DMS 273 treated with DMSO at 0.1 percent for 48 hours (cell line): ENCODE data around the gene ZNF280A.
"Not testable (repeated sequence)": the region's sequence is repeated elsewhere in the genome, so short reads cannot be mapped to it uniquely, and the experiment has no call there.

ENCODE experiments used
- DNase-seq: peaks from one replicate; lab custom pipeline; 2025; lab: John Stamatoyannopoulos, UW

Gene ZNF280A

DNA sequence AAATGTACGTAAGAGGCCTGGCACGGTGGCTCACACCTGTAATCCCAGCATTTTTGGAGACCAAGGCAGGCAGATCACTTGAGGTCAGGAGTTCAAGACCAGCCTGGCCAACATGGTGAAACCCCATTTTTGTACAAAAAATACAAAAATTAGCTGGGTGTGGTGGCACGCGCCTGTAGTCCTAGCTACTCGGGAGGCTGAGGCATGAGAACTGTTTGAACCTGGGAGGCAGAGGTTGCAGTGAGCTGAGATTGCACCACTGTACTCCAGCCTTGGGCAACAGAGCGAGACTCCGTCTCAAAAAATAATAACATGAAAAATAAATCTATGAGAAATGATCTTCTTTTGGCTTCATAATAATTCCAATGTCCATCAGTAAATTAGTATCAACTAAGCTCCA lies 9.2 kb downstream of the ZNF280A start:
- not testable (repeated sequence) for DNase-seq

DNA sequence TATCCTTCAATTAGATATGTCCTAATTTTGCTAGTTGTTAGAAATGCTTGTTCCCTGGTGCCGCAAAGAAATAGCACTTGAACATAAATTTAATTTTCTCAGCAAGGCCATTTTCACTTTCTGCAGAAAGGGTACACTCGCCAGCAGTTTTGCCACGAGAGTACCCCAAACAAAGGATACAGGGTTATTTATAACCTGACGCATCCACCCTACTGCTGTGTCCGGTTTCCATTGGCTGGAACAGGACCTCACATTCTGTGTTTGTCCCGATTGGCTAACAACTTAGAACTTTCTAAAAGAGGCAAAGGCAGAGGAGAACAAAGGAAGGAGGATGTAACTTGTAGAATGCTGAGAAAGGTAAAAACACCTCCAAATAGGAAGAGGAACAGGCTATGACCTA lies 10.2 kb downstream of the ZNF280A start:
- not testable (repeated sequence) for DNase-seq

DNA sequence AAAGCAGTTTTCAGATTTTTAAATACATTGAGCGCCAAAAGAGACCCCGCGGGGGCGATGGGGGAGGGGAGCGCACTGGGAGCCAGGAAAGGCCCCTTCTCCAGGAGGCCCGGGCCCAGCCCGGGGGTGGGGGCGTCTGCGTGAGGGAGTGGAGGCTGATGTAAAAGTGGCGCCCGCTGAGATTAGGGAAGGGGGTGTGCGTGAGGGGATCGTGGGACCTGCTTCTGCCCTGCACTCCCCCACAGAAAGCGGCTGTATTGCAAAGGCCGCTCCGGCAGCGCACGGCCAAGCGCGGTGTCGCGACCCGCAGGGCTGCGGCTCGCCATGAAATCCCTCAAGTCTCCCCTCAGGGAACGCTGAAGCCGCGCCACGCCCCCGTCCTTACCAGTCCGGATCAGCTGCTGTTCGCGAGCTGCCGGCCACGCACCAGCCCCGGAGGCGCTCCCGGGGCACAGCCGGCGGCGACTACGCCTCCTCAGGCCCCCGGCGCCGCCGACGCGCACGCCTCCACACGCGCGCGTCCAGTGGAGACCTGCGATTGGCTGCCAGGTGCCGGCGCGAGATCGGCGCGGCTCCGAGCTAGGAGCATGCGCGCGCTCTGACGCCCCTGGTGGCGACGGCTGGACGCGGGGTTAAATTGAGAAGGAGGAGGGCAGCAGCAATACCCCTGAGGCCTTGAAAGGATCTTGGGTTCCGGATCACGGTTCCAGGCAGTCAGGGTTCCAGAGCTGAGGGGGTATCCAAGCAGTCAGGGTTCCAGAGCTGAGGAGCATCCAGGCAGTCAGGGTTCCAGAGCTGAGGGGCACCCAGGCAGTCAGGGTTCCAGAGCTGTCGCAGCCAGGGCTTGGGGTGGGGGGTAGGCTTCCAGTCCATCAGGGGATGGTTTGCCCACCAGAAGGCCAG lies 11.5 kb downstream of the ZNF280A start, which contains the start of gene ZNF280B:
Gene ZNF280B (minus strand): TSS at position 469 of the 903 bp plus-strand sequence. CDS start 19,344 bp downstream, outside the sequence.
- peak; percentile 39 for DNase-seq

DNA sequence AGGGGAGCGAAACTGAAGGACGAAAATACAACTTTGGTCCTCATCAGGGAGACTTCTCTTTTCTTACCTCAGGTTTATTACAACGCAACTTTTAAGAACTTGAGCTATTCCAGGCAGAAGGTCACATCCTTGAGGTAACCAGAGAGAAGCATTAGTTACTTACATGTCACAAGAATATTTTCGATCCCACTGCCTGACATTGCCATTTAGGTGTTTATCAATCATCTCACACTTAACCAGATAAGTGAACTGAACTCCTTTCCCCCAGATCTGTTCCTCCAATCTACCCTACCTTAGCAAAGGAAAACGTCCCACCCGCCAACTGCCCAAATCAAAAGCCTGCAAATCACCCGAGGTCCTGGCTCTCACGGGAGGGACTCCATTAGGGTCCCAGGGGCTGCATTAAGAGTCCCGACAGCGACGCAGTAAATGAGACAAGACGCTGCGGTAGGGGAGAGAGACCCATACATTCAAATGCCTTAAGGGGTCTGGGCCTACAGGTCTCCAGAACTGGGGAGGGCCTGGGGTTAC lies 12.3 kb downstream of the ZNF280A start:
- DNase-seq = no peak

DNA sequence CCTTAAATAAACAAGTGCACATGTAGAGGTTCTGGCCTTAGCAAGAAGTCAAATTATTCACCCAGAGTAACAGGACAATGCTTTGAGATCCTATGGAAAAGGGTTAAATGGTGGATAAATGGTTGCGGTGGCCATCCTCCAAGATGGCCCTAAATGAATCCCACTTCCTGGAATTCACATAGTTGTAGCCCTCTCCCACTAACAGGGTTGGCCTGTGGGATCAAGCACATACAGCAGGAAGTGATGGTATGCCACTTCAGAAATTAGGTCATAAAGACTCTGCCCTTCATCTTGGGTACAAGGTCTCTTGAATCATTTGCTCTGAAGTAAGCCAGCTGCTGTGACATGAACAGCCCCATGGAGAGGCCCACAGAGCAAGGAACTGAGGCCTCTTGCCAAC lies 13.3 kb downstream of the ZNF280A start:
- no peak for DNase-seq

DNA sequence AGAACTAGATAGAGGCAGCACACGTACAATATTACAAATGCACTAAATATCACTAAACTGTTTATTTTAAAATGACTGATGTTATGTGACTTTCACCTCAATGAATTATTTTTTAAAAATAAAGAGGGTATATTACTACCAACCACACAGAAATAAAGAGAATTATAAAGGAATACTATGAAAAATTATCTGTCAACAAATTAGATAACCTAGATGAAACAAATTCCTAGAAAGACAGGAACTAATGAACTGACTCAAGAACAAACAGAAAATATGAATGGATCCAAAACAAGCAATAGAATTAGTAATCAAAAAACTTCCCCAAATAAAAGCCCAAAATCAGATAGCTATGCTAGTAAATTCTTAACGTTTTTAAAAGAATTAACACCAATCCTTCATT lies 21.8 kb downstream of the ZNF280A start:
- DNase-seq = no peak

DNA sequence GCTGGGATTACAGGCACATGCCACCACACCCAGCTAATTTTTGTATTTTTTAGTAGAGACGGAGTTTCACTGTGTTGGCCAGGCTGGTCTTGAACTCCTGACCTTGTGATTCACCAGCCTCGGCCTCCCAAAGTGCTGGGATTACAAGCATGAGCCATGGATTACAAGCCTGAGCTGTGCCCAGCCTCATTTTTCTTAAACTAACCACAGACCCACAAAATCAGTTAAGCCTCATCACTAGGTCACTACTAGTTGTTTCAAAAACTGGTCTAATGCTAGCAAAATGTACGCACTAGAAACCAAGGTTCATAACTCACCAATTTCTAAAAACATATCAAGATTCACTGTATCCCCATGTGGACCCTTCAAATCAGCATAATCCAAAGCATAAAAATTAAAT lies 28.5 kb downstream of the ZNF280A start:
- DNase-seq = not testable (repeated sequence)

DNA sequence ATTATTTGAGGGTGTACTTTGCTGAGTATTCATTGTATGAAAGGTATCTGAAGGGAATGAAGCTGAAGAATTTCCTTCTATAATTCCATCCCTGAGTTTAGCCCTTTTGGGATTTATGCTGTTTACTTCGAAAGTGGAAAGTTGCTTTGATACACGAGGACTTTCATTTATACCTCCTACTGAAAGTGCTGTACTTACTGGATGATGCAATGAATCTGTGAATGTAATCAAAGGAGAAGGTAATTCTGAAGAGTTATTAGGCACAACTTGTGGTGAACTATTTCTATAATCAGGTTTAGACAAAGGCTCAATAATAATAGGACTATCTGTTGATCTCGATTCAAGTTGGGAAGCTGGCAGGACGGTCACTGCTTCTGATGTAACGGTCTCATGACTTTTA lies 31.3 kb downstream of the ZNF280A start:
- DNase-seq = no peak

DNA sequence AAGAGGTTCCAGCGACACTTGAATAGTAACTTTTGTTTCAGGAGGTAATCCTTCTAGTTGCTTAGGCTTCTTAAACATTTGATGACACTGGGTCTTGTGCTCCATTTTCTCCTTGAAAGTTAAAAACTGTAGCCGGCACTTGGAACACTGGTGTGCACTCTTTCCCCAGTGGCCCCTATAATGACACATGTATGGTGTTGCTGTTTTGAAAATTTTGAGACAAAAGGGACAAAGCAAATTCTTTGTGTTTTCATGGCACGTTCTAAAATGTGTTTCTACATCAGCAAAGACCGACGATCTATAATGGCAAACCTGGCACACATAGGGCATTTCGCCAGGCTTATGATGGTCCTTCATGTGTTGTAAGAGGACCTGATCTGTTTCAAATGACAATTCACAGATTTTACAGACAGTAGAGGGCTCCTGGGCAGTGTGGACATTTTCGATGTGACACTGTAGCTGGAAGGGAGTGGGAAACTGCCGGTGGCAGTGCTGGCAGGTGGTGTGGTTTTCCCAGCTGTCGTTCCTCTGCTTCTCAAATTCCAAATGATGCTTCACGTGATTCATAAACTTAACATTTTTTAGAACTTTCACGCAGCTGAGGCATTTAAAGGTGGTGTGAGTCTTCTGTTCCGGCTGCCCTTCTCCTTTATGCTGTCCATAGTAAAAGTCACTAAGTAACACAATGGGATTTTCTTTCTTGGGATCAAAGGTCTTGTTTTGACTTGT lies 32.0 kb downstream of the ZNF280A start:
- DNase-seq = no peak

DNA sequence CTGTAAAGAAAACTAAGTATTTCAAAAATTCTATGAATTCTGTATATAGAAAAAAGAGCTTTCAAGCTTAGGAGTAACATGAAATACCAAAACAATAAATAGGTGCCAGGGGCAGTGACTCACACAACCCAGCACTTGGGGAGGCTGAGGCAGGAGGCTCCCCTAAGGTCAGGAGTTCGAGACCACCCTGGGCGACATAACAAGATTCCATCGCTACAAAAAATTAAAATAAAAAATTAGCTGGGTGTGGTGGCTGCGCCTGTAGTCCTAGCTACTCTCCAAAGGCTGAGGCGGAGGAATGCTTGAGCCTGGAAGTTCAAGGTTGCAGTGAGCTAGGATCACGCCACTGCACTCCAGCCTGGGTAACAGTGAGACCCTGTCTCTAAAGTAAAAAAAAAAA lies 33.0 kb downstream of the ZNF280A start:
- no peak for DNase-seq

DNA sequence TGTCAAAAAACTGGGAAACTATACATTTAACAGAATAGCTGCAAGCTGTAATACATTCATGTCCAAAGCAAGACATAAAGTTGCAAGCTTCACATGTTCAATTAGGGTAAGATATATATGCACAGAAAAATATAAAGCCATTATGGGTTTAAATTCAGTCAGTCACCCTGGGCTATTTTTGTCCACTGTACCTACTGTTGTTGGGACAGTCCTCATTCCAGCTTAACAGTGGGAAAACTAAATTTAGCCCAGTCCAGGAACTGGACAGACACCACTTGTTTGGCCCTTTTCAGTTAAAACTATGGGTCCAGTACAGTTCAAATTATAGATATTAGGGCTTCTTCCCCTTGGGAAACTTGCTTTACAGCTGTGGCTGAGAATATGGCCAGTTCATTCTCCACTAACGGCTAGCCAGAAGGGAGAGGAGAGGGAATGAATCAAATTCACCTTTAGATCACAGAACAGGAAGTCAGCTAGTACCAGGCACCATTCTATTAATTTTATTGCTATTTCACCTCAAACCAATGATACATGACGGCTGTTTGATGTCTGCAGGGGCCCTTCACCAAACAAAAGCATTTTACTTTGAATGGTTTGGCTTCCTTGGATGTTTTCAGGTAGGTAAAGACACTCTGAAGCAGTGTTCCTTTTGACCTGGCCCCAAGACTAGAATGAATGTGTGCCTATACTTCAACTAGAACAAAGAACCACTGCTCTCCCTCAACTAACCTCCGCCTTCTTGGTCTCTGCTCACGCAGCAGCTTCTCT lies 33.8 kb downstream of the ZNF280A start:
- no peak for DNase-seq

DNA sequence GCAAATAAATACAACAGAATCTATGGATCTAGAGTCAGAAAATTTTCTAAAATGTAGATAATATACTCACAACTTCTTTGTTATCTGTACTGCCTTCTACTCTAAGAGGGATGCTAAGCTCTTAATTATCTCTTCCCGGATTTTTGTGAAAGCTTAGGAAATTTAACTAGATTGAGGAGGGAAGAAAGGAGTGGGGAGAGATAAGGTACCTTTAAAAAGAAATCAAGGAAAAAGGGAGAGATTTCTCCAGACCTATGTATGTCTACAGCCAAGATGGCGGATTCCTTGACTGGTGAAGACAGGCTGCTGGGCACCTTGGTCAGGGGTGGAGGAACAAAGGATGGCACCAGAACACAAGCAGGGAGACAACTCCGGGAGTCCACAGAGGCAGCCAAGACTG lies 34.5 kb downstream of the ZNF280A start:
- no peak for DNase-seq

DNA sequence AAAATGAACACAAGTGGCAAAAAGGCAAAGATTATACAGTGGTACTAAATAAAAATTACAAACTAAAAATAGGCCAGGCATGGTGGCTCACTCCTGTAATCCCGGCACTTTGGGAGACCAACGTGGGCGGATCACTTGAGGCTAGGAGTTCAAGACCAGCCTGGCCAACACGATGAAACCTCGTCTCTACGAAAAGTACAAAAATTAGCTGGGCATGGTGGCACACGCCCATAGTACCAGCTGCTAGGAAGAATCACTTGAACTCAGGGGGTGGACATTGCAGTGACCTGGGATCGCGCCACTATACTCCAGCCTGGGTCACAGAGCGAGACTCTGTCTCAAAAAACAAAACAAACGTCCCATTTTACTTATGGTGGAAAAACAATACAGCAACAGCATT lies 36.0 kb downstream of the ZNF280A start:
- DNase-seq = no peak

DNA sequence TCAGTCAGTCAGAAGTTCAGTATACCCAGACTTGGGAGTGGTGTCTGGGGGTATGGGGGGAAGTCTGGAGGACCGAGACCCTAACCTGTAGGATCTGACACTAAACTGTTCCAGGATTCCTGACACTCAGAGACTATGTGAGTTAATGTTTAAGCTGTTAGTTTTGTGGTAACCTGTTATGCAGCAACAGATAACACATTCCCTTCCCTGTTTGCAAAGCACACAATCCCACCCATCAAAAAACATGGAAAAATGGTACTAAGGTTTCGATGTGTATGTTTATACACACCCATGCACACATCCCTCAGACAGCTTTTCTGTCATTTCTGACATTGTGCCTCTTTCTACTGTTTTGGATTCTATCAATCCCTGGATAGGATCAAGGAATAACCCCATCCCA lies 39.1 kb downstream of the ZNF280A start:
- no peak for DNase-seq

DNA sequence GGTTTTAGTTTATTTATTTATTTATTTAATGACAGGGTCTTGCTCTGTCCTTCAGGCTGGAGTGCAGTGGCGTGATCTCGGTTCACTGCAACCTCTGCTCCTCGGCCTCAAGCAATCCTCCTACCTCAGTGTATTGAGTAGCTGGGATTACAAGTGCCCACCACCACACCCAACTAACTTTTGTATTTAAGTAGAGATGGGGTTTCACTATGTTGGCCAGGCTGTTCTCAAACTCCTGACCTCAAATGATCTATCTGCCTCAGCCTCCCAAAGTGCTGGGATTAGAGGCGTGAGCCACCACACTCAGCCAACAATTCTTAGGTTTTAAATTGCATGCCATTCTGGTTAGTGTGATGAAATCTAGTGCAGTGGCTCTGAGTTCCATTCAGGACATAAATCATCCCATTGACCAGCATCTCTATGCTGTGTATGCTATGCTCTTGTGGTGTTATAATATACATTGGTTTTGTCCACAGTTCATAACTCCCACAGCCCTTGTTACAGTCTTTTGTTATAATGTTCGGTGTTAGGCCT lies 40.0 kb downstream of the ZNF280A start:
- DNase-seq = no peak

DNA sequence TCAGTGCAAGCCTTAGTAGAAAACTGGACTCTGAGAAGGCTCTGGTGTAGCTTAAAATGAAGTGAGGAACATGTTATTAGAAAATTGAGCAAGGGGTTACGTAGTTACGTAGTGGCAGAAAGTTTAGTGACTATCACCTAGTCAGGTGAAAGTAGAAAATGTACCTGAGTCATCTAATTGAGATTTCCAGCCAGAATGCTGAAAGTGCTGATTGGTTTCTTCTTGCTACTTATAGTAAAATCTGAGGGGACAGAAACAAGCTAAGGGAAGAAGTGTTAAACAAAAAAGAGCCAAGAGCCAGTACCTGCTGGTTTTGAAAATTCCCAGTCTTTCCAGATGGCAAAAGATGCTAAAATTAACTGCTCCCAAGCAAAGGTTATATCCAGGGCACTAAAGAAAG lies 41.0 kb downstream of the ZNF280A start:
- DNase-seq = no peak

DNA sequence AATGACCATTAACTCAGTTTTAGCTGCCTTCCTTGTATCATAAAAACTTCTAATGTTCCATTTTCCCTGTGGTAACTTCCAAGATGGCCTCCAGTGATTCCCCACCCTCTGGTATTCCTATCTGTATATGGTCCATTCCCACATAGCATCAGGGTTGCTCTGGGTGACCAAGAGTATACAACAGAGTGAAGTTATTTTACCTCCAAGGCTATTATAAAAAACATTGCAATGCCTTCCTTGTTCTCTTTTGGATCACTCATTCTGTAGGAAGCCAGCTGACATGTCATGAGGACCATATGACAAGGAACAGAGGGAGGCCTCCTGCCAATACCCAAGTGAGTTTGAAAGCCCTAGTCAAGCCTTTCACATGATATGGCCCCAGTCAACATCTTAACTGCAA lies 41.6 kb downstream of the ZNF280A start:
- DNase-seq = no peak

DNA sequence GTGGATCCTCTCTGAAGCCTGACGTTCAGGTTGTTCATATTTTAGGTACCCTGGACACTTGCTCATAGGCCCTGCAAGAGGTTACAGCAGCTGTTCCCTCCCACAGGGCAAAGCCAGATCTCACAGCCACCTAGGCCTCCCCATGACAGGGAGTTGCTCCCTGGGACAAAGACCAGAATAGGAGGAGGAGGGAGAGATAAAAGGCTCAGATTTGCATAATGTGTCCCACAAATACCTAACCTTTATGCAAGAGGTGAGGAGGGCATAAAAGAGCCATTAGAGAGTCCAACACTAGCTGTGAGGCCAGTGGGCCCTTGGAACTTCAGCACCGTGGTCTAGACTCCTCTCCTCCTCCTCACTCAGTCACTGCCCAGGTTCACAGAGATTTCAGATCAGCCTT lies 45.3 kb downstream of the ZNF280A start:
- no peak for DNase-seq

DNA sequence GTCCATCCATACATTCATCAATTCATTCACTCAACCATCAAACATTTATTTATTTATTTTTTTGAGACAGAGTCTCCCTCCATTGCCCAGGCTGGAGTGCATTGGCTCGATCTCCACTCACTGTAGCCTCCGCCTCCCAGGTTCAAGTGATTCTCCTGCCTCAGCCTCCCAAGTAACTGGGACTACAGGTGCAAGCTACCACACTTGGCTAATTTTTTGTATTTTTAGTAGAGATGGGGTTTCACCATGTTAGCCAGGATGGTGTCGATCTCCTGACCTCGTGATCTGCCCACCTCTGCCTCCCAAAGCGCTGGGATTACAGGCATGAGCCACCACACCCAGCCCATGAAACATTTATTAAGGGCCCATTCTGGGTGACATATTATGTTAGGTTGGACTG lies 49.0 kb downstream of the ZNF280A start:
- not testable (repeated sequence) for DNase-seq

DNA sequence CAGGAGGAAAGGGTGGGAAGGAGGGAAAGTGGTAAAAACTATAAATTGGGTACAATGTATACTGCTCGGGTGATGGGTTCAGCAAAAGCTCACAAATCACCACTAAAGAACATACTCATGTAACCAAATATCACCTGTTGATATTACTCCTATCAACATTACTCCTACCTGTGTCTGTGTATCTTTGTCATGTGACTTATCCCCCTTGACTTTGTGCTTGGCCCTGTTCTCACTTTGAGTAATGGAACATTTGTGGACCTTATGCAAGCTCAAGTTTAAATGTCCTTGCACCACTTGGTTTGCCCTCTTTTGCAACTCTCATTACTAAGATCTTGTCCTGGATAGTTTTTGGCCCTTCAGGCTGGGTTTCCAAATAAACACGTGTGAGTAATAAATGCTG lies 50.5 kb downstream of the ZNF280A start:
- DNase-seq = no peak

DNA sequence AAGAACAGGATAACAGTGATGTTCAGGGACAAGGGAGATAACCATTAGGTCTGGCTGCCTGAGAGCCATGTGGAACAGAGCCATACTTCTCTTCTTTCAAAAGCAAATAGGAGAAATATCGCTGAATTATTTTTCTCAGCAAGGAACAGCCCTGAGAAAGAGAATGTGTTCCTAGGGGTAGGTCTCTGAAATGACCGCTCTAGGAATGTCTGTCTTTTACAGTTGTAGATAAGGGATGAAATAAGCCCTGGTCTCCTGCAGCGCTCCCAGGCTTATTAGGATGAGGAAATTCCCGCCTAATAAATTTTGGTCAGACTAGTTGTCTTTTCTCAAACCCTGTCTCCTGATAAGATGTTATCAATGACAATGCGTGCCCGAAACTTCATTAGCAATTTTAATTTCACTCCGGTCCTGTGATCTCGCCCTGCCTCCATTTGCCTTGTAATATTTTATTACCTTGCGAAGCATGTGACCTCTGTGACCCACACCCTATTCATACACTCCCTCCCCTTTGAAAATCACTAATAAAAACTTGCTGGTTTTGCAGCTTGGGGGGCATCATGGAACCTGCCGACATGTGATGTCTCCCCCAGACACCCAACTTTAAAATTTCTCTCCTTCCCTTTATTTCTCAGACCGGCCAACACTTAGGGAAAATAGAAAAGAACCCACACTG lies 51.1 kb downstream of the ZNF280A start:
- DNase-seq = not testable (repeated sequence)
